Ovary (tissue), 3 donors: ENCODE data around the gene BCAT1.

Experiments used
- CTCF ChIP-seq, 3 donors: fragments of 450-650 bp in 2 of 3; fragments of 200-600 bp in 1 of 3; IDR thresholded peaks; one replicate each; pipeline versions ENCODE4 v1.5.1 to v1.8.0; 2016 to 2022; ENCODE audit warnings: antibody characterized with exemption in 3 of 3, mild to moderate bottlenecking in 1 of 3
- EP300 ChIP-seq: sonication (generic); formaldehyde crosslinking; IDR thresholded peaks from one replicate; pipeline ENCODE4 v1.6.1; 2017; ENCODE audit warnings: antibody characterized with exemption
- donor health status: DM: no; HTN: no; CAD: no.

- no peak for TF ChIP-seq CTCF (IDR thresholded peaks at IDR 0.05)
- no peak for TF ChIP-seq EP300
Observed at GRCh38 chr12:24770334-24770733, 178.6 kb downstream of the BCAT1 start.
